ENCODE measurements around the gene ELP1.
A peak's percentile ranks its signal among the peaks of the same experiment; 100 is the strongest.
"Not testable (repeated sequence)": the region's sequence is repeated elsewhere in the genome, so short reads cannot be mapped to it uniquely, and the experiment has no call there.

ELP1 gene

GRCh38 chr9:108933718-108934322 is at the start of gene ELP1:
TSS of gene ELP1 (minus strand) at chr9:108934124. CDS start at chr9:108931146, 2,978 bp downstream.
- peak within 1 kb of the TSS; percentile 93 for H3K4me3 ChIP-seq (ENCODE audit: low read depth, low read length)
- TF ChIP-seq, protein P1, sequence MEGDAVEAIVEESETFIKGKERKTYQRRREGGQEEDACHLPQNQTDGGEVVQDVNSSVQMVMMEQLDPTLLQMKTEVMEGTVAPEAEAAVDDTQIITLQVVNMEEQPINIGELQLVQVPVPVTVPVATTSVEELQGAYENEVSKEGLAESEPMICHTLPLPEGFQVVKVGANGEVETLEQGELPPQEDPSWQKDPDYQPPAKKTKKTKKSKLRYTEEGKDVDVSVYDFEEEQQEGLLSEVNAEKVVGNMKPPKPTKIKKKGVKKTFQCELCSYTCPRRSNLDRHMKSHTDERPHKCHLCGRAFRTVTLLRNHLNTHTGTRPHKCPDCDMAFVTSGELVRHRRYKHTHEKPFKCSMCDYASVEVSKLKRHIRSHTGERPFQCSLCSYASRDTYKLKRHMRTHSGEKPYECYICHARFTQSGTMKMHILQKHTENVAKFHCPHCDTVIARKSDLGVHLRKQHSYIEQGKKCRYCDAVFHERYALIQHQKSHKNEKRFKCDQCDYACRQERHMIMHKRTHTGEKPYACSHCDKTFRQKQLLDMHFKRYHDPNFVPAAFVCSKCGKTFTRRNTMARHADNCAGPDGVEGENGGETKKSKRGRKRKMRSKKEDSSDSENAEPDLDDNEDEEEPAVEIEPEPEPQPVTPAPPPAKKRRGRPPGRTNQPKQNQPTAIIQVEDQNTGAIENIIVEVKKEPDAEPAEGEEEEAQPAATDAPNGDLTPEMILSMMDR (IDR thresholded peaks at IDR 0.05; ENCODE audit: low read depth, low read length), result no peak

DNA sequence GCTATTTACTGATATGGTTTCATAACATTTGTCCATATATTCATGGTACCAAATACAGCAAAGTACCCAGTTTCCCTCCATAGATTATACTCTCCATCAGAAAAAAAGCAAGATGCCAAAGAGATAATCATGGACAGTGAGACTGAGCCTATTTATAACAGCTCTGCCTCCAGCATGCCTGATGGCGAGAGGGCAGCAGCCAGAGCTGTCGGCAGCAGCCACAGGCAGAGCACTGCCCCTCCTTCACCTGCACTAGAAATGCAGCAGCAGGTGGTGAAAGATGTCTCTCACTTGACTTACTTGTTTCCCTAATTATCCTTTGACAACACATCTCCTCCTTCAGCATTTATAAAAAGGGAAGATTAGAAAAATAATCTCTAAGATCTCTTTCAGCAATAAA is 47.0 kb upstream of the ELP1 start:
- TF ChIP-seq, protein P1 (IDR thresholded peaks at IDR 0.05; ENCODE audit: low read depth, low read length), result no peak
- H3K4me3 ChIP-seq (ENCODE audit: low read depth, low read length), result no peak overlapping the region

DNA sequence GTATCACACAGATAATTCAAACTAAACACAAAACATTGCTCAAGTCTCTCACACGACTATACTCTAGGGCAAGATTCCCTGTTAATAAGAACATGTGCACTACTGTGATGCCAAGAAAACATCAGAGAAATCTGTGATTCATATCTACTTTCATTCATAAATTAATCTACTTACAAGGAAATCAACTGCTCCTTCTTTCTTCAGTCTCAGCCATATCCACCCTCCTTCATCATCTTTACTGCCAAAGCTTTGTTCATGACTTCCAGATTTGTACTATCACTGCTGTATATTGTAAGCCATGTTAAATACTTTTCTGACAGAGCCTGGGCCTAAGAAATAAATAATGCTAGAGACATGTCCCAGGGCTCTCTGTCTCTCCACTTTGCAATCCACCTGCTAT is 44.3 kb upstream of the ELP1 start:
- H3K4me3 ChIP-seq (ENCODE audit: low read depth, low read length), result no peak overlapping the region
- TF ChIP-seq, protein P1 (IDR thresholded peaks at IDR 0.05; ENCODE audit: low read depth, low read length), result no peak

DNA sequence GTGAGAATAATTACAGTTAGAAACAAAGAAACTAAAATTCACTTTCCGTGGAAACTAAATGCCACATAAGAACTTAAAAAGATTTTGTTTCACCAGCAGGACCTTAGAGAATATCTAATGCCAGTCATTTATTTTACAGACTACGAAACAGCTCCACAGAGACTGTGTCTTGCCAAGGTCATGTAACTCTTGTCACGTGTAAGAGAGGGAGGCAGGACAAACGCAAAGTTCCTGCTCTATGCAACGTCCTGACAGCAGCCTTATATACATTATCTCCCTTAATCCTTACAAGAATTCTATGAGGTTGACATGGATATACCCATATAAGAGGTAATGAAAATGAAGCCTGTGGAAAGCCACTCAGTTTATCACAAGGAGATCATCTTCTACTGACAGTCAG is 40.0 kb upstream of the ELP1 start:
- TF ChIP-seq, protein P1 (IDR thresholded peaks at IDR 0.05; ENCODE audit: low read depth, low read length), result no peak

DNA sequence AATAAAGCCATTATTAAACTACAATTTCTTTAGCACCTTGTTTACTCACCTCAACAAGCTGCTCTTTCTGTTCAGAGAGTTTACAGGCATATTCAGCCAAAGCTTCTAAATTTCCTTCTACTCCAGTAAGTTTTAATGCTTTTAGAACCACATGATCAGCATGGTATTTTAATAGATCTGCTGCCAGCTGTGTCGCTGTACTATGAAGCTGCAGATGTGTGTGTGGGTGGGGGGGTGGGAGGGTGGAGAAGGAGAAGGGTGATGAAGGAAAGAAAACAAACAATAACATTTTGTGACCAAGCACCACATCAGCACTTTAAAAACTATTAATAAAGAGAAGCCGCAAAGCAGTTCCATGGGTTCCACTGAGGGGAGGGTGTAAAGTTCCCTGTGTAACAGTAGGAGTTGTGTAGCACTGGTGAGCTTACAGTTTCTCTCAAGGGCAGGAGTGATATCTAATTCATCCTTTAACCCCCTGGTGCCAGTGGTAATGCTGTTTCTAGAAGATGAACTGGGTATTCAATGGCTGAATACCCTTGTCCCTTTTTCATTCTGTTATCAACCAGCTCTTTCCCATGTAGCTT is 38.8 kb upstream of the ELP1 start:
- TF ChIP-seq, protein P1 (IDR thresholded peaks at IDR 0.05; ENCODE audit: low read depth, low read length), result no peak
- H3K4me3 ChIP-seq (ENCODE audit: low read depth, low read length), result no peak overlapping the region

More for the DNA sequence above, 40.0 kb upstream of the ELP1 start:
- no peak overlapping the region for H3K4me3 ChIP-seq (ENCODE audit: low read depth, low read length)

- TF ChIP-seq, protein P1 (IDR thresholded peaks at IDR 0.05; ENCODE audit: low read depth, low read length), result no peak
- H3K4me3 ChIP-seq (ENCODE audit: low read depth, low read length), result no peak overlapping the region
Observed at GRCh38 chr9:108972186-108972585, 38.3 kb upstream of the ELP1 start.

GRCh38 chr9:108971392-108971791 is 37.5 kb upstream of the ELP1 start:
- H3K4me3 ChIP-seq (ENCODE audit: low read depth, low read length), result not testable (repeated sequence)

DNA sequence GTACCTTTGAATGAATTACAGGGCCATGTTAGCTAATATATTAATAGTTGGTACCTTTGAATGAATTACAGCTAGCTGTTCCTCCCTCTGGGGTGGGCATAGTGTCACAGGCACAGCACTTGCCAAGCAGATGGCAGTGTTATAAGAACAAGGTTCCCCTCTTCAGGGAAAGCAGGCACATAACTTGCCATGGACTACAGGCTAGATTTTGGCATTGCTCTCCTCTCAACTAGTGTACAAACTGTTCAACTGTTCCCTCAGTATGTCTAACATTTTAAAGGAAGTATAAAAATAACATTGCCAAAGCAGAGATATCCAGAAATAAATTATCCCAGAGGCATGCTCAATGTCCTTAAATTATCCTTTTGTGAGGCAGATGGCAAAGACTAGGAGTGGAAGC is 34.0 kb upstream of the ELP1 start:
- H3K4me3 ChIP-seq (ENCODE audit: low read depth, low read length), result no peak overlapping the region
- TF ChIP-seq, protein P1 (IDR thresholded peaks at IDR 0.05; ENCODE audit: low read depth, low read length), result no peak
